Astrocyte (in vitro differentiated cells and primary cell): ENCODE data around the gene GOPC. TPM values are rescaled to one million over a fixed set of nuclear protein-coding genes. Genes with fewer than 3 reads are reported as not detected.

ENCODE experiments used
- DNase-seq: peaks from one replicate; pipeline ENCODE4 v3.0.0-alpha.2; 2010; ENCODE audit warnings: low read depth
- FAIRE-seq: peaks from 2 replicates; lab custom pipeline; 2011; peaks lifted over from hg19 to GRCh38; lab: Jason Lieb, UNC
- H2AFZ ChIP-seq: 2 replicates; pipeline ENCODE4 v1.6.0; 2012; ENCODE audit warnings: low read depth, low read length, inconsistent platforms
- H3K27ac ChIP-seq: 2 replicates; pipeline ENCODE4 v1.5.1; 2011; ENCODE audit warnings: low read depth, low read length, inconsistent platforms
- H3K27me3 ChIP-seq: 2 replicates; pipeline ENCODE4 v1.6.0; 2011; ENCODE audit warnings: low read length, inconsistent platforms; ENCODE audit not compliant: insufficient read depth
- H3K36me3 ChIP-seq: 2 replicates; pipeline ENCODE4 v1.5.1; 2011; ENCODE audit warnings: low read length, inconsistent platforms; ENCODE audit not compliant: insufficient read depth
- H3K4me1 ChIP-seq: 2 replicates; pipeline ENCODE4 v1.5.1; 2011; ENCODE audit warnings: low read length, inconsistent platforms; ENCODE audit not compliant: insufficient read depth
- H3K4me2 ChIP-seq: 2 replicates; pipeline ENCODE4 v1.6.0; 2012; ENCODE audit warnings: low read length, inconsistent platforms
- H3K4me3 ChIP-seq: 2 replicates; pipeline ENCODE4 v1.5.1; 2011; ENCODE audit warnings: low read depth, mild to moderate bottlenecking, low read length, inconsistent platforms; ENCODE audit not compliant: insufficient read depth
- H3K79me2 ChIP-seq: 2 replicates; pipeline ENCODE4 v1.6.0; 2012; ENCODE audit warnings: mild to moderate bottlenecking, low read length, inconsistent platforms; ENCODE audit not compliant: insufficient read depth
- H3K9ac ChIP-seq: 2 replicates; pipeline ENCODE4 v1.6.0; 2012; ENCODE audit warnings: mild to moderate bottlenecking, low read length, inconsistent platforms
- H3K9me3 ChIP-seq: 2 replicates; pipeline ENCODE4 v1.5.1; 2012; ENCODE audit warnings: low read depth, mild to moderate bottlenecking, low read length, inconsistent platforms; ENCODE audit not compliant: insufficient read depth
- H4K20me1 ChIP-seq: 2 replicates; pipeline ENCODE4 v1.6.0; 2012; ENCODE audit warnings: low read length, inconsistent platforms; ENCODE audit not compliant: insufficient read depth
- H3K27ac Mint-ChIP-seq: one replicate; pipeline ENCODE4 v1.8.0; 2021; ENCODE audit warnings: mild to moderate bottlenecking, mixed read lengths; ENCODE audit not compliant: unreplicated experiment
- H3K27me3 Mint-ChIP-seq: one replicate; pipeline ENCODE4 v1.8.0; 2021; ENCODE audit warnings: low read depth, mixed read lengths; ENCODE audit not compliant: unreplicated experiment
- H3K36me3 Mint-ChIP-seq: one replicate; pipeline ENCODE4 v1.8.0; 2021; ENCODE audit warnings: low read depth, mixed read lengths; ENCODE audit not compliant: unreplicated experiment
- H3K4me1 Mint-ChIP-seq: one replicate; pipeline ENCODE4 v1.8.0; 2021; ENCODE audit warnings: low read depth, mixed read lengths; ENCODE audit not compliant: unreplicated experiment
- H3K4me3 Mint-ChIP-seq: one replicate; pipeline ENCODE4 v1.8.0; 2021; ENCODE audit warnings: mild to moderate bottlenecking, moderate library complexity, mixed read lengths; ENCODE audit not compliant: unreplicated experiment
- H3K9me3 Mint-ChIP-seq: one replicate; pipeline ENCODE4 v1.8.0; 2021; ENCODE audit warnings: mild to moderate bottlenecking, mixed read lengths; ENCODE audit not compliant: unreplicated experiment
- CTCF ChIP-seq: IDR thresholded peaks from 2 replicates; pipeline ENCODE4 v1.5.1; 2011; ENCODE audit warnings: low read depth, mild to moderate bottlenecking, inconsistent platforms, low read length, moderate library complexity; ENCODE audit not compliant: insufficient read depth
- EZH2 ChIP-seq: IDR thresholded peaks from 2 replicates; pipeline ENCODE4 v1.6.1; 2012; ENCODE audit warnings: mild to moderate bottlenecking, low read length, inconsistent platforms; ENCODE audit not compliant: insufficient read depth
- total RNA-seq: library from RNA; stranded (reverse); gene quantifications from 2 replicates; pipeline ENCODE4 v1.2.1, GENCODE V29; 2021

The GOPC gene
- total RNA-seq, 1 donor from 2014 or later = 45.0 TPM

- Histone ChIP-seq H3K4me3 (no peak overlapping the region), H3K79me2 (peaks cover 50% of the 10 kb centered on the region), H3K9ac (no peak overlapping the region), H3K27me3 (no peaks in the 10 kb centered on the region), H2AFZ (no peak overlapping the region), H3K4me1 (no peaks in the 10 kb centered on the region), H3K36me3 (peaks cover 40% of the 10 kb centered on the region), H4K20me1 (peaks cover 34% of the 10 kb centered on the region), H3K4me2 (no peak overlapping the region), H3K9me3 (no peaks in the 10 kb centered on the region), H3K27ac (no peak overlapping the region)
- FAIRE-seq (no peak), DNase-seq (no peak)
- H3K27ac Mint-ChIP-seq = no peak overlapping the region
- H3K27me3 Mint-ChIP-seq = no peaks in the 10 kb centered on the region
- no peaks in the 10 kb centered on the region for H3K9me3 Mint-ChIP-seq
- no peak overlapping the region for H3K4me3 Mint-ChIP-seq
- TF ChIP-seq EZH2 (no peak), CTCF (no peak)
- H3K36me3 Mint-ChIP-seq = peaks cover 12% of the 10 kb centered on the region
- H3K4me1 Mint-ChIP-seq = peaks cover 3% of the 10 kb centered on the region
Observed at GRCh38 chr6:117574198-117574597, 28.1 kb downstream of the GOPC start.

DNA sequence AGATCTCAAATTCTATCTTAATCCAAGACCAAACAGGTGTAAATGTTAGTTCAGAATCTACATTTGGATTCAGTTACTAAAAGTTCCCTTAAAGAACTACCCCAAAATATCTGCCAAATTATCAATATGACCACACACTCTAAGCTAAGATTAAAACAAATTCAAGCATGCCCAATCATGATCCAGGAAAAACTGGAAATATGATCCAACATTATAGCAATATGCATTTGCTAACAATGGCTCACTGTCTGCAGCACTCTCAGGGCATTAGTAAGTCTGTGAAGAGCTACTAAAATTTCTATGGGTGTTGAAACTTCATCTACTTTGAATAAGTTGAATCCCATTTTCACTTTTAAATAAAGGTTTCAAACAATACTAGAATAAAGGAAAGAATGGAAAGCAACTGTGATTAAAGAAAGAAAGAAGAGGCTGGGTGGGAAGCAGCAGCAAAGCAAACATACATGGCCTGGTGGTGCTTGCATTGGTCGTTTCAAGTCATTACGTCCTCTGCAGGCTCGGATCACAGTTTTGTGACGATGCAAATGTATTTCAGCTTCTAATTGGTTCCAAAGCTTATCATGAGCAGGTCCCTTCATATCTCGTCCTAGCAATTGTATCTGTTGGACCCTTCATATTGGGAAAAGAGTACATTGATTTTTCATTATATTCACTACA, 29.2 kb downstream of the GOPC start:
- TF ChIP-seq CTCF (no peak), EZH2 (no peak)
- Mint-ChIP-seq H3K36me3 (peaks cover 12% of the 10 kb centered on the region), H3K4me3 (no peak overlapping the region), H3K27me3 (no peaks in the 10 kb centered on the region), H3K9me3 (no peaks in the 10 kb centered on the region), H3K4me1 (peaks cover 3% of the 10 kb centered on the region), H3K27ac (no peak overlapping the region)
- no peak overlapping the region for H2AFZ ChIP-seq
- H3K36me3 ChIP-seq = peaks cover 48% of the 10 kb centered on the region
- H4K20me1 ChIP-seq = peaks cover 34% of the 10 kb centered on the region
- no peaks in the 10 kb centered on the region for H3K27me3 ChIP-seq
- no peak overlapping the region for H3K4me3 ChIP-seq
- no peak overlapping the region for H3K27ac ChIP-seq
- H3K9me3 ChIP-seq = no peaks in the 10 kb centered on the region
- no peaks in the 10 kb centered on the region for H3K4me1 ChIP-seq
- FAIRE-seq (no peak), DNase-seq (no peak)
- H3K79me2 ChIP-seq = peaks cover 42% of the 10 kb centered on the region
- no peak overlapping the region for H3K4me2 ChIP-seq
- H3K9ac ChIP-seq = no peak overlapping the region

DNA sequence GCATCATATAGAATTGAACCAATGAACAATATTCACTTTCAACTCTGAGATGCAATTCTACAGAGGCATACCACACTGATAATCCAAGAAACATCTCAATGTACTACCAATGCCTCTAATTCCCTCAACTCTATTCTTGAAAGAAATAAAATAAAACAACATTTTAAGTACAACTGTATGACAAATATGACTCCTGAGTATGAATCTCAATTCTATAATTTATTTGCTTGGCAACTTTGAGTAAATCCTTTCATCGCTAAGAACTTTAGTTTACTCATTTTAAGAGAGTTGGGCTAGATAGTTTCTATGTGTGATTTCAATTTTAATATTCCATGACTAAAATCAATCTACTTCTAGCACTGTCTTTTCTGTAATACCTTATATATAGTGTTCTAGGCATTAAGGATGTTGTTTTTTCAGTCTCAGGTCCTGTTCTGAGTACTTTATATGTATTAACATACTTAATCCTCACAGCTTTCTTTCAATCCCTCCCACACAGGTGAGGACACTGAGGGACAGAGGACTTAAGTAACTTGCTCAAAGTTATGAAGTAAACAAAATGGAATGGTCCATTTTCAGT, 33.4 kb downstream of the GOPC start:
- Mint-ChIP-seq H3K4me3 (no peak overlapping the region), H3K9me3 (no peaks in the 10 kb centered on the region), H3K27me3 (no peaks in the 10 kb centered on the region), H3K4me1 (peaks cover 3% of the 10 kb centered on the region), H3K27ac (no peak overlapping the region), H3K36me3 (peaks cover 7% of the 10 kb centered on the region)
- Histone ChIP-seq H3K4me1 (no peaks in the 10 kb centered on the region), H4K20me1 (peaks cover 31% of the 10 kb centered on the region), H3K9me3 (no peaks in the 10 kb centered on the region), H3K27me3 (no peaks in the 10 kb centered on the region), H3K79me2 (peaks cover 34% of the 10 kb centered on the region), H3K4me2 (no peak overlapping the region), H3K27ac (no peak overlapping the region), H3K9ac (no peak overlapping the region), H2AFZ (no peak overlapping the region), H3K36me3 (peaks cover 71% of the 10 kb centered on the region), H3K4me3 (no peak overlapping the region)
- TF ChIP-seq CTCF (no peak), EZH2 (no peak)
- DNase-seq = no peak
- no peak for FAIRE-seq
